WERI-Rb-1 (cell line): ENCODE measurements around the gene RAD21L1.

Experiments used
- DNase-seq: peaks from one replicate; pipeline ENCODE4 v3.0.0-alpha.2; 2020
- H3K27ac ChIP-seq: fragments of 250-450 bp; sonication (Bioruptor Pico); 2 replicates; pipeline ENCODE4 v1.5.1; 2020; ENCODE audit warnings: mild to moderate bottlenecking, moderate library complexity
- H3K27me3 ChIP-seq: fragments of 250-450 bp; sonication (Bioruptor Pico); 2 replicates; pipeline ENCODE4 v1.5.1; 2021; ENCODE audit warnings: mild to moderate bottlenecking, low read depth, moderate library complexity; ENCODE audit not compliant: insufficient read depth, severe bottlenecking
- H3K36me3 ChIP-seq: fragments of 250-450 bp; sonication (Bioruptor Pico); 2 replicates; pipeline ENCODE4 v1.5.1; 2020; ENCODE audit warnings: mild to moderate bottlenecking, moderate library complexity
- H3K4me3 ChIP-seq: 2 replicates; pipeline ENCODE4 v1.5.1; 2011; ENCODE audit warnings: low read depth, mild to moderate bottlenecking, control low read depth, low read length
- H3K9me3 ChIP-seq: fragments of 250-450 bp; sonication (Bioruptor Pico); 2 replicates; pipeline ENCODE4 v1.5.1; 2021; ENCODE audit warnings: mild to moderate bottlenecking, moderate library complexity; ENCODE audit not compliant: severe bottlenecking
- CTCF ChIP-seq: IDR thresholded peaks from 2 replicates; pipeline ENCODE4 v1.5.1; 2011; ENCODE audit warnings: low read depth, mild to moderate bottlenecking, control low read depth, inconsistent platforms, low read length

Gene RAD21L1

GRCh38 chr20:1277529-1278322 lies 51.9 kb downstream of the RAD21L1 start:
- no peak for DNase-seq
- TF ChIP-seq CTCF = no peak
- H3K27ac ChIP-seq = no peak overlapping the region

GRCh38 chr20:1278993-1279392 lies 53.1 kb downstream of the RAD21L1 start:
- DNase-seq = no peak
- Histone ChIP-seq H3K4me3 (no peak overlapping the region), H3K27me3 (no peaks in the 10 kb centered on the region), H3K36me3 (no peaks in the 10 kb centered on the region), H3K27ac (no peak overlapping the region), H3K9me3 (no peaks in the 10 kb centered on the region)
- no peak for TF ChIP-seq CTCF

More at GRCh38 chr20:1277529-1278322, 51.9 kb downstream of the RAD21L1 start:
- no peaks in the 10 kb centered on the region for H3K9me3 ChIP-seq
- H3K36me3 ChIP-seq = no peaks in the 10 kb centered on the region
- no peak overlapping the region for H3K4me3 ChIP-seq
- no peaks in the 10 kb centered on the region for H3K27me3 ChIP-seq

GRCh38 chr20:1280195-1281102 lies 54.6 kb downstream of the RAD21L1 start:
- H3K36me3 ChIP-seq = no peaks in the 10 kb centered on the region
- H3K27me3 ChIP-seq = no peaks in the 10 kb centered on the region
- H3K9me3 ChIP-seq = no peaks in the 10 kb centered on the region
- H3K27ac ChIP-seq = no peak overlapping the region
- TF ChIP-seq CTCF = no peak
- no peak overlapping the region for H3K4me3 ChIP-seq
- no peak for DNase-seq

- DNase-seq = no peak
- no peak for TF ChIP-seq CTCF
- no peaks in the 10 kb centered on the region for H3K27me3 ChIP-seq
- H3K4me3 ChIP-seq = no peak overlapping the region
- no peaks in the 10 kb centered on the region for H3K9me3 ChIP-seq
- H3K27ac ChIP-seq = no peak overlapping the region
- no peaks in the 10 kb centered on the region for H3K36me3 ChIP-seq
Measured at GRCh38 chr20:1281279-1282057, 55.6 kb downstream of the RAD21L1 start.

- Histone ChIP-seq H3K27ac (no peak overlapping the region), H3K27me3 (no peaks in the 10 kb centered on the region), H3K4me3 (no peak overlapping the region), H3K36me3 (no peaks in the 10 kb centered on the region), H3K9me3 (no peaks in the 10 kb centered on the region)
- no peak for TF ChIP-seq CTCF
- DNase-seq = no peak
Measured at GRCh38 chr20:1282966-1283365, 57.1 kb downstream of the RAD21L1 start.
